A549 treated with Mapracorat at 1 μM for 4 hours (cell line): Measurements from ENCODE around the gene GRB14. TPM values are rescaled to one million over a fixed set of nuclear protein-coding genes. Genes with fewer than 3 reads are reported as not detected.

ENCODE experiments used
- total RNA-seq: library from RNA; stranded (reverse); fragments of 200-300 nt; extraction: Qiagen RNA extraction; gene quantifications from 5 replicates; pipeline ENCODE4 v1.2.3, GENCODE V29; 2022

The GRB14 gene
- 3.9 to 6.1 TPM (median 5.2 TPM) in 5 replicates for total RNA-seq

DNA sequence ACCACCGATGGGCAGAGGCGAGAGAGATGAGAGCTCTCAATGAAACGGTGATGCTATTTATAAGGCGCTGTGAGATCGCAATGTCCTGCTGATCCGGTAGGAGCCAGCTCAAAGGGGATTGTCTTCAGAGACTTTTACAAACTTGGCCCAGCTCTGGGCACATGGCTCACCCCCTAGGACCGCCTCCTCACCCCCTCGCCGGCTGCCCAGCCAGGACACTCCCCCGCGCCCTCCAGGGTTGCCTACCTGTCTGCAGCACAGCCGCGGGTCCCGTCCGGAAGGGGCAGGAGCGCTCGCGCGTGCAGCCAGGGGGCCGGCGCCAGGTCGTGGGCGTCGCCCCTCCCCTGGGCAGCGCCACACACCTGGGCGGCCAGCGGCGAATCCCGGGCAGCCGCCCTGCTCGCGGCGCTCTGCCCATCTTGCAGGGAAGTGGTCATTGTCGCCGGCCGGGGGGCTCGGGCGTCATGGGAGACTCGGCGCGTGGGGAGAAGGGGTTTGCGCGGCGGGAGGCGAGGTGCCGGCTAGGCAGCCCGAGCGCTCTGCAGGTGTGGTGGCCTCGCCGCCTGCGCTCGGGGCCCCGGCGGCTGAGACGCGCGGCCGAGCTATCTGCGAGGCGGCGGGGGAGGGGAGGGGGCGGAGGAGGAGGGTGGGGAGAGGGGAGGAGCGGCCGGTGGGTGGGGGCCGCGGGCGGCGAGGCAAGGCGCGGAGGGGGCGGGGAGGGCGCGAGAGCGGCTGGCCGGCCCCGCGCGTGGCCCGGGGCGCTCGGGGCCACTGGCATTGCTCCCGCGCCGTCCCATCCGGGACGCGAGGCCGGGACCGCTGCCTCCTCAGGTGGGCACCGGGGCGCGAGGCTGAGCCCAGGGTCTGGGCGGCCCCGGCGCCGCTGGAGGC is at the start of gene GRB14:
TSS of gene GRB14 (minus strand) at position 610 of the 891 bp plus-strand sequence. CDS start at position 437, 173 bp downstream.

Other genes starting within 250 kb of the GRB14 start
- gene COBLL1, start 220.3 kb upstream of the GRB14 start, total RNA-seq = 4.2 to 6.2 TPM (median 5.1 TPM) in 5 replicates